ENCODE measurements around the gene C16orf96. TPM values are rescaled to one million over a fixed set of nuclear protein-coding genes. Genes with fewer than 3 reads are reported as not detected.

C16orf96 gene
- total and polyA plus RNA-seq, 2 of the 8 experiments (the other 6 are each of a cell fraction or from before 2014, with no cell fraction given), result 1.0 to 1.3 TPM

- Histone ChIP-seq H4K91ac (replicated peaks; ENCODE audit: insufficient read length, low read length) (peak overlapping the region; percentile 74), H2BK5ac (ENCODE audit: low read depth, low read length) (peak overlapping the region; percentile 73), H3K9me3 (ENCODE audit: insufficient read depth in 2 of 2, low read depth in 1 of 2, low read length in 1 of 2) (no peaks in the 10 kb centered on the region), H3K14ac (ENCODE audit: insufficient read length) (no peak overlapping the region), H3K4me3 (ENCODE audit: extremely low read depth in 1 of 4, insufficient read depth in 2 of 4, low read depth in 3 of 4, low read length in 4 of 4) (peak overlapping the region; percentile 72 to 97 (median 78)), H3K18ac (ENCODE audit: extremely low read depth, low read length) (peak overlapping the region; percentile 97), H2BK15ac (ENCODE audit: low read length) (0 out of 2 replicates have a peak overlapping the region, but pooled peaks have one; percentile 95), H3K27ac (ENCODE audit: low read depth, low read length) (peak overlapping the region; percentile 72), H2BK20ac (ENCODE audit: low read length) (no peak overlapping the region), H4K8ac (ENCODE audit: extremely low read depth, insufficient read depth, low read length) (peak overlapping the region; percentile 57; the same call in 1 of the 2 replicates), H3K36me3 (ENCODE audit: control insufficient read depth in 2 of 4, insufficient read depth in 4 of 4, low read length in 3 of 4) (no peaks in the 10 kb centered on the region), H2BK120ac (replicated peaks; ENCODE audit: low read depth, low read length) (no peak overlapping the region), H3K4ac (replicated peaks; ENCODE audit: insufficient read length, low read depth, low read length) (no peak overlapping the region), H3K23ac (ENCODE audit: insufficient read length) (no peak overlapping the region), H3K23me2 (ENCODE audit: low read depth, low read length) (peaks cover 2% of the 10 kb centered on the region; the same call in 1 of the 2 replicates), H3K4me2 (ENCODE audit: insufficient read depth in 1 of 2, low read depth in 2 of 2, low read length in 2 of 2) (peak overlapping the region; percentile 83 to 92), H3K56ac (replicated peaks; ENCODE audit: insufficient read length, low read depth, low read length) (no peak overlapping the region), H4K20me1 (replicated peaks in 1 of 2; ENCODE audit: control insufficient read depth in 1 of 2, insufficient read depth in 2 of 2, low read length in 2 of 2) (peaks cover 0 to 8% of the 10 kb centered on the region in 2 experiments), H2AFZ (ENCODE audit: low read length) (no peak overlapping the region), H4K5ac (ENCODE audit: insufficient read length, low read depth, low read length) (peak overlapping the region; percentile 79), H3K79me2 (ENCODE audit: control insufficient read depth in 1 of 2, insufficient read depth in 2 of 2, low read length in 2 of 2) (peaks cover 10 to 36% of the 10 kb centered on the region in 2 experiments), H3K9ac (replicated peaks in 1 of 4; ENCODE audit: extremely low read depth in 1 of 4, low read depth in 3 of 4, low read length in 3 of 4) (peak overlapping the region; percentile 6 to 93 (median 86); a peak in 6 of 7 replicates), H2AK5ac (ENCODE audit: low read depth, low read length) (0 out of 2 replicates have a peak overlapping the region, but pooled peaks have one; percentile 79), H3K27me3 (replicated peaks in 1 of 4; ENCODE audit: control insufficient read depth in 3 of 4, extremely low read depth in 1 of 4, insufficient read depth in 3 of 4, low read length in 3 of 4) (no peaks in the 10 kb centered on the region), H2BK12ac (ENCODE audit: low read depth, low read length) (no peak overlapping the region), H3K79me1 (ENCODE audit: low read depth, low read length) (peaks cover 16% of the 10 kb centered on the region), H3K4me1 (replicated peaks in 1 of 4; ENCODE audit: control insufficient read depth in 3 of 4, insufficient read depth in 4 of 4, low read length in 3 of 4) (peaks cover 0 to 7% (median 6%) of the 10 kb centered on the region in 4 experiments; a peak in 6 of 7 replicates)
- ChIA-PET CTCF (ENCODE audit: partially characterized antibody) (interaction anchor here (0.8 to 3.5 kb wide), 35 partner anchors 8 to 331 kb away, joined by 3 to 24 read pairs (median 5); partner anchors contain the start of genes CDIP1 and NUDT16L1), POLR2A (ENCODE audit: partially characterized antibody) (interaction anchor here (1.0 to 4.8 kb wide), 7 partner anchors 9 to 152 kb away, joined by 3 to 69 read pairs (median 4); partner anchors contain the start of gene UBALD1)
- FAIRE-seq, result no peak
- WGBS, 2 experiments (ENCODE audit: extremely low coverage in 1 of 2, insufficient coverage in 1 of 2, insufficient read length in 1 of 2, insufficient replicate concordance in 2 of 2, low coverage in 1 of 2, low lambda C conversion rate in 2 of 2, missing lambda C conversion rate in 1 of 2), result 0% methylated on average over 6 of the region's 80 CpGs; no CpG with 5 or more reads in 1 of the 2 experiments
- DNase-seq (ENCODE audit: low read depth in 1 of 2, low spot score in 2 of 2), result peak in 1 of 2 experiments; percentile 85
- TF ChIP-seq POLR2A (IDR thresholded peaks at IDR 0.05; ENCODE audit: control extremely low read depth in 1 of 2, low read depth in 2 of 2, low read length in 2 of 2), result peak; percentile 61 to 68; a peak in 2 of 3 replicates
- peak; percentile 48; the same call in 1 of the 2 replicates for TF ChIP-seq BACH1 (IDR thresholded peaks at IDR 0.05; ENCODE audit: low read length)
- 0 out of 2 replicates have a peak, but pooled peaks have one; percentile 69 for TF ChIP-seq RBBP5 (IDR thresholded peaks at IDR 0.05; ENCODE audit: borderline replicate concordance, low read depth, low read length)
- peak; percentile 96 for TF ChIP-seq PHF8 (conservative IDR thresholded peaks at IDR 0.05; ENCODE audit: low read depth, low read length)
- 0 out of 2 replicates have a peak, but pooled peaks have one; percentile 57 for TF ChIP-seq POLR2AphosphoS5 (IDR thresholded peaks at IDR 0.05; ENCODE audit: low read depth, low read length)
- 0 out of 4 replicates have a peak, but pooled peaks of 1 of the 2 experiments have one; percentile 7 for TF ChIP-seq HDAC2 (IDR thresholded peaks at IDR 0.05; ENCODE audit: borderline replicate concordance in 1 of 2, low read depth in 2 of 2, low read length in 2 of 2)
- peak; percentile 70 for TF ChIP-seq NANOG (IDR thresholded peaks at IDR 0.05; ENCODE audit: insufficient read depth, low read depth, low read length, poor library complexity, severe bottlenecking)
- TF ChIP-seq ASH2L (IDR thresholded peaks at IDR 0.05; ENCODE audit: low read length), result peak; percentile 7
- 0 out of 4 replicates have a peak, but pooled peaks of 1 of the 2 experiments have one; percentile 25 for TF ChIP-seq SIN3A (conservative IDR thresholded peaks at IDR 0.05 in 1 of 2, IDR thresholded peaks at IDR 0.05 in 1 of 2; ENCODE audit: low read depth in 1 of 2, low read length in 2 of 2)
Observed at GRCh38 chr16:4624827-4625559, 68.9 kb downstream of the C16orf96 start.

Measured in H1 (cell line).